Subcutaneous adipose tissue (tissue), 4 donors: ENCODE results near the gene TTC29. TPM values are rescaled to one million over a fixed set of nuclear protein-coding genes. Genes with fewer than 3 reads are reported as not detected.

ENCODE experiments used
- CTCF ChIP-seq: fragments of 450-650 bp; IDR thresholded peaks from one replicate; pipeline ENCODE4 v1.5.1; 2016; ENCODE audit warnings: low read depth, mild to moderate bottlenecking, control low read depth, antibody characterized with exemption, moderate library complexity
- total RNA-seq, 4 donors: library from RNA; depleted of rRNA; stranded (reverse); fragments of >200 nt; gene quantifications; one replicate each; pipeline ENCODE4 v1.1.0, GENCODE V29; 2016

Gene TTC29
- total RNA-seq, 4 donors from 2014 or later = 0.17 TPM; not detected in 3

- no peak for TF ChIP-seq CTCF
Measured at GRCh38 chr4:146932116-146932515, 13.5 kb downstream of the TTC29 start.

GRCh38 chr4:146930673-146931072 is 15.0 kb downstream of the TTC29 start:
- TF ChIP-seq CTCF = no peak

- no peak for TF ChIP-seq CTCF
Measured at GRCh38 chr4:146927695-146928094, 18.0 kb downstream of the TTC29 start.

GRCh38 chr4:146916479-146917076 is 29.1 kb downstream of the TTC29 start:
- TF ChIP-seq CTCF = no peak

GRCh38 chr4:146915132-146915531 is 30.5 kb downstream of the TTC29 start:
- no peak for TF ChIP-seq CTCF

- TF ChIP-seq CTCF = no peak
Measured at GRCh38 chr4:146900295-146900694, 45.4 kb downstream of the TTC29 start.

GRCh38 chr4:146890301-146890700 is 55.4 kb downstream of the TTC29 start:
- TF ChIP-seq CTCF = no peak
